Testis (tissue), 2 donors: Measurements from ENCODE around the gene OXCT2.
"Not testable (repeated sequence)": the region's sequence is repeated elsewhere in the genome, so short reads cannot be mapped to it uniquely, and the experiment has no call there.

Experiments
- POLR2A ChIP-seq: fragments of 450-650 bp; IDR thresholded peaks from one replicate; pipeline ENCODE4 v1.6.1; 2017; ENCODE audit warnings: antibody characterized with exemption, mild to moderate bottlenecking, moderate library complexity
- TF ChIP-seq, protein P1 (sequence below), 3 experiments: fragments of 450-650 bp in 2 of 3; fragments of 200-600 bp in 1 of 3; sonication (generic) in 1 of 3; IDR thresholded peaks; one replicate each; pipeline ENCODE4 v1.5.1; 2016 to 2019; ENCODE audit warnings: antibody characterized with exemption in 3 of 3, mild to moderate bottlenecking in 2 of 3, moderate library complexity in 1 of 3

- TF ChIP-seq, protein P1, sequence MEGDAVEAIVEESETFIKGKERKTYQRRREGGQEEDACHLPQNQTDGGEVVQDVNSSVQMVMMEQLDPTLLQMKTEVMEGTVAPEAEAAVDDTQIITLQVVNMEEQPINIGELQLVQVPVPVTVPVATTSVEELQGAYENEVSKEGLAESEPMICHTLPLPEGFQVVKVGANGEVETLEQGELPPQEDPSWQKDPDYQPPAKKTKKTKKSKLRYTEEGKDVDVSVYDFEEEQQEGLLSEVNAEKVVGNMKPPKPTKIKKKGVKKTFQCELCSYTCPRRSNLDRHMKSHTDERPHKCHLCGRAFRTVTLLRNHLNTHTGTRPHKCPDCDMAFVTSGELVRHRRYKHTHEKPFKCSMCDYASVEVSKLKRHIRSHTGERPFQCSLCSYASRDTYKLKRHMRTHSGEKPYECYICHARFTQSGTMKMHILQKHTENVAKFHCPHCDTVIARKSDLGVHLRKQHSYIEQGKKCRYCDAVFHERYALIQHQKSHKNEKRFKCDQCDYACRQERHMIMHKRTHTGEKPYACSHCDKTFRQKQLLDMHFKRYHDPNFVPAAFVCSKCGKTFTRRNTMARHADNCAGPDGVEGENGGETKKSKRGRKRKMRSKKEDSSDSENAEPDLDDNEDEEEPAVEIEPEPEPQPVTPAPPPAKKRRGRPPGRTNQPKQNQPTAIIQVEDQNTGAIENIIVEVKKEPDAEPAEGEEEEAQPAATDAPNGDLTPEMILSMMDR (IDR thresholded peaks at IDR 0.05) = not testable (repeated sequence)
- not testable (repeated sequence) for TF ChIP-seq POLR2A
Measured at GRCh38 chr1:39766466-39766865, 4.7 kb downstream of the OXCT2 start.
